Stimulated activated CD8-positive, alpha-beta memory T cell treated with anti-CD3 and anti-CD28 coated beads, Interleukin-4, amount 100 ng/mL, for 4 hours (primary cell): ENCODE results near the gene LINGO4.

Source experiments
- DNase-seq, 2 donors: peaks; one replicate each; pipeline ENCODE4 v3.0.0-alpha.2; 2020; ENCODE audit warnings: low read depth in 2 of 2, low spot score in 1 of 2

LINGO4 gene

DNA sequence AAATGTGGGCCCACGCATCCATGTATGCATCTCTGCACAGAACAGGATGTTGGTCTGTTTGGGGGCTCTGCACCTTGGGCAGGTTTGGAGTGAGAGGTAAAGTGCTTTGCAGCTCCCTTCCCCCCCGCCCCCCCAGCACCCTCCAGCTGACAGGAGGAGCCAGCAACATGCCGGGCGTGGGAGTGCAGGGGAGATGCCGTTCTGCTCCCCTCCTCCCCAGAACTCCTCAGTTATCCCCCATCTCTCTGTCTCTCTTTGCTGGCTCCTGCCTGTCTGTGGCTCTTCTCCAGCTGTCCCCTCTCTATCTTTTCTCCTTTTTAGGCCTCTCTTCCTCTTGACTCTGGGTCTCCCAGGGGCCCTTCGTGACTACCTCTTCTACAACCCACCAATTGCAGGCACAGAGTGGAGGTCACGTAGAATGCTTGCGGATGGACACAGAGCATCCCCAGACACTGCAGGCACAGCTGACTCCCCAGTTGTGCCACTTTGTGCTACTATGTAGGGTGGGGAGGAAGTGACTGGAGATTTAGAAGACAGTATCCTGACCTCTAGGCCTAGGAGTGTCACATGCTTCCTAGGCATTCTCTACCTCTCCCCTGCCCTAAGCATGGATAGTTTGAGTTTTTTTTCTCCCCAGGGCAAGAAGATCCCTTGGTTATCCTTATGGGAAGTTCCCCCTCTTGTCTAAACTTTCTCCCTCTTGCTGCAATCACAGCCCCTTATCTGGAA is 28.1 kb upstream of the LINGO4 start:
- no peak for DNase-seq

DNA sequence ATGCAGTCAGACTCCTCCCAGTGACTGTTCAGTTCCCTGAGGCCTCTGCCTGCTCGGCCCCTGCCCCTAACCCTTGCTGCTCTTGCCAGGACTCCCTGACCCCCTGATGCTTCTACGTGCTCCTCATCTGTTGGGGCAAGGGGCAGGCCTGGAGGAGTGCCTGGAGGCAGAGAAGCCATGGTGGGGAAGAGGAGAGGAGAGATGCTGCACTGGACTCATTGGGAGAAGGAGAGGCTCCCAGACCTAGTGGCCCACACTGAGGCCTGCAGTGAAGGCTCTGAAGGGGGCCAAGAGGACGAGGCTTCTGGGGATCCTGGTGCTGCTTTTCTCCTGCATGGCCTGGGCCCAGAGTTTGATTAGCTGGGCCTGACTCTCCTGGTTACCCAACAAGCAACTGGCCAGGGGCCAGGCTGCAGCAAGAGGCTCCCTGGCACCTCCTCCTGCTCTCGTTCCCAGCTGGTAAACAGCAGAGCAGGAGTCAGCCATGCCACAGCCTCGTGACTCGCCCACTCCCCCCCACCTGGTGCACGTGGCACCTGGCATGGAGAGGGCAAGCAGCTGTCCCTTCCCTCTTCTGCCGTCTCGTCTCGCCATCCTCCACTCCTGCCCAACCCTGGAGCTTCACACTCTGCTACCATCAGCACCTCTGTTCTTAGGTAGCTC is 27.2 kb upstream of the LINGO4 start:
- DNase-seq = no peak

- no peak for DNase-seq
Observed at GRCh38 chr1:151831605-151832004, 26.4 kb upstream of the LINGO4 start, which contains the start of gene RORC. Gene RORC, minus strand, starts transcription at chr1:151831802. Its CDS starts 38 bp downstream, at chr1:151831764.

GRCh38 chr1:151831256-151831591 is 26.0 kb upstream of the LINGO4 start:
- no peak for DNase-seq

DNA sequence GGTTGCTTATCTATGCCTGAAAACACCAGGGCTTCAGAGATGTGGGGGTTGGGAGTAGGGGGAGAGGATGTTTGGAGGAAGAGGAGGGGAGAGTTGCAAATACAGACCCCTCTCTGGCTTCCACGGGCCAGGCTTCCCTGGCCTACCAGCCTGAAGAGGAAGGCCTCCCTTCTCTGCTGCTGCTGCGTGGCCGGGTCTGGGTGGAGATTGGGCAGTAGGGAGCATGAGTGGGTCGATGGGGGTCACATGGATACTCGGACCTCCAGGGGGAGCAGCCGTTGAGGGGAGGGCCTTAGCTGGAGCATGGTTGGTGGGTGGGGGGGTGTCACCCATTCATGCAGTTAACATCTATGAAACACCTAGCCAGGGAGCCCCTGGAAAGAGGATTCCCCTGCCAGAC is 24.8 kb upstream of the LINGO4 start:
- DNase-seq = no peak

GRCh38 chr1:151829352-151830046 is 24.3 kb upstream of the LINGO4 start:
- no peak for DNase-seq

- DNase-seq = no peak
Observed at GRCh38 chr1:151828921-151829320, 23.7 kb upstream of the LINGO4 start.

- no peak for DNase-seq
Observed at GRCh38 chr1:151827853-151828252, 22.6 kb upstream of the LINGO4 start.

GRCh38 chr1:151825751-151826660 is 20.8 kb upstream of the LINGO4 start:
- peak in 1 of 2 donors; percentile 38 for DNase-seq

DNA sequence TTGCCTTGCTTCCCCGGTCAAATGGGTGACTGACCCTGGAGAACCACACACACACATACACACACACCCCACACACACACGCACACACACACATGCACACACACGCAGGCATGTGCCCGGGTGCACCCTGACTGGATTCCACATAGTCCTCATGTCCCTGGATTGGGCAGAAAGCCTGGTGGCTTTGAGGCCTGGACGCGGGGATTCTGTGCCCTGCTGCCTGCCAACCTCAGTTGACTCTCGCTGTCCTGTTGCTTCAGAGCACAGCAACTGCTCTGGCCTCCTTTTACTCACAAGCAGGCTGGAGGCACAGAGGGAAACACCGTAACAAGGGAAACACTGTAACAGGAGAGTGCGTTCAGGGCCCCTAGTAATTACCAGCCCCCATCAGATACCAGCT is 20.0 kb upstream of the LINGO4 start:
- no peak for DNase-seq

DNA sequence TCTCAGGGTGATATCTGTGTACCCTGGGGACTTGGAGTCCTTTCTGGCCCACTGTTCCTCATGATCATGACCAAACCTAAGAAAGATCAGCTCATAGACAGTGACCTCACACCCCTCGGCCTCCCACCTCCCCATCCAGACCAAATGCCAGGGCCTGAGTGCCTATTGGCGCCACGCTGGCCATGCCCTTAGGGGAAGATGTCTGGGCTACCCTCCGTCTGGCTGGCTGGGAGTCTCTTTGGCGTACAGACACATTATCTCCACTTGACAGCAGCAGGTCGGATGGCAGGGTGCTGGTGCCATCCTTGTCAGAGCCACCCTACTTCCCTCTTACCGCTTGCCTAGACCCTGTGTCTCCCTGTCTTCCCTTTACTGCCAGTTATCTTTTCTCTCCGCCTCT is 18.0 kb upstream of the LINGO4 start:
- no peak for DNase-seq

DNA sequence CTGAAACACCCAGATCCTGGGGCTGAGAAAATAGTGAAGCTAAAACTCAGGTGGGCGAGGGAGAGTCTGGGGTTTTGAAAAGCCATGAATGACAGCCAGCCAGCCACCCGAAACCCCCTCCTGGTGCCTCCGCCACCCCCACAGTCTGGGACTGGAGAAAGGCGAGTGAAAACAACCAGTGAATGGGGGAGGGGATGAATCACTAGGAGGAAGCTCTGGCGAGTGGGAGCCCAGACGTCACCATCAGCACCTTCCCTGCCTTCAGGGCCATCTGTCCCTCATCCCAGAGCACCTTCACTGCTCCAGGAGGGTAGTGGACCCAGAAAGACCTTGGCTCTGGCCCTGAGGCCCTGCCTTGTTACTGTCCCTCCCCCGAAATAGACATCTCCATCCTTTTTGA is 17.2 kb upstream of the LINGO4 start:
- peak in 1 of 2 donors; percentile 50 for DNase-seq

DNA sequence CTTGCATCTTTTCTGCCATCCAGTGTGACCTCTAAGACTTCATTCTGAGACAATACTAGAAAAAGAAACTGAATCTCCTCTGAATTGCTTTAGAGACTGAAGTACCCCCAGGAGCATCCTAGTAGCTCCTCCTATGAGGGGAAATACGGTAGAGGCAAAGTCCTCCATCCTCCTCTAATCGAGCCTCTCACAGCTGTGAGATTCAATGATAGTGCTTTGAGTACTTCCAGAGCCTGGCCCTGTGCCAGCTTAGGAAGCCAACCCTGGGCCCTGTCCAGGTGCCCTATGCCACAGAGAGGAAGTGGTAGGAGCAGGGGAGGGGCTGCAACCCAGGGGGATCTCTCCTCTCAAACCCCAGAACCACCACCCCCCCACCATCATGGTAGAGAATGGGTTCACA is 15.7 kb upstream of the LINGO4 start:
- DNase-seq = no peak

GRCh38 chr1:151819976-151820623 is 14.9 kb upstream of the LINGO4 start:
- no peak for DNase-seq

DNA sequence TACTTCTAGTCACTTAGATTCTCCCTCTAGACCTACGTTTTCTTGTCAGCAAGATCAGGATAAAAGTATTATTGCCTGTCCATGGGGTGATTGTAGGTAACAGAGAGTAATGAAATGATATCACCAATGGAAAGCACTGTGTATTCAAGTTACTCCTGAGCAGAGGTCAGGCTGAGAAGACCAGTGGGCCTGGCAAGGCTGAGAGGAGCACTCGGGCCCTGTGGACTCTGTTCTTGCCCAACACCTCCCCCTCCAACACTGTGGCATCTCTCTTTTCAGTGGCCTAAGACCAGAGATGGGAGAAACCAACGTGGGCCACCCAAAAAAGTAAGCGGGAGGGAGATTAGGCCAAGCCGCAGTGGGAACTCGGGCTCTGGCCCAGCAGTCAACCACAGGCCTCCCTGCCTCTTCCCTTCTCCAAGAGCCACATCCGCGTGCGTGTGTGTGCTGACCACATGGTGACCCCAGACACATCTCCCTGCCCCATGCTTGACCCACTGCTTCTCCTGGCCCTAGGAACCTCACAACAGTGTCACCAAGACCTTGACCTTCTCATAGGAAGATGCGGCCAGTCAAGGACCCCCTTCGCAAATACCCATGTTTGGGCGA is 14.1 kb upstream of the LINGO4 start:
- DNase-seq = no peak

- no peak for DNase-seq
Observed at GRCh38 chr1:151817353-151817730, 12.1 kb upstream of the LINGO4 start.

- no peak for DNase-seq
Observed at GRCh38 chr1:151816548-151817352, 11.5 kb upstream of the LINGO4 start.

GRCh38 chr1:151815716-151816327 is 10.6 kb upstream of the LINGO4 start:
- no peak for DNase-seq

DNA sequence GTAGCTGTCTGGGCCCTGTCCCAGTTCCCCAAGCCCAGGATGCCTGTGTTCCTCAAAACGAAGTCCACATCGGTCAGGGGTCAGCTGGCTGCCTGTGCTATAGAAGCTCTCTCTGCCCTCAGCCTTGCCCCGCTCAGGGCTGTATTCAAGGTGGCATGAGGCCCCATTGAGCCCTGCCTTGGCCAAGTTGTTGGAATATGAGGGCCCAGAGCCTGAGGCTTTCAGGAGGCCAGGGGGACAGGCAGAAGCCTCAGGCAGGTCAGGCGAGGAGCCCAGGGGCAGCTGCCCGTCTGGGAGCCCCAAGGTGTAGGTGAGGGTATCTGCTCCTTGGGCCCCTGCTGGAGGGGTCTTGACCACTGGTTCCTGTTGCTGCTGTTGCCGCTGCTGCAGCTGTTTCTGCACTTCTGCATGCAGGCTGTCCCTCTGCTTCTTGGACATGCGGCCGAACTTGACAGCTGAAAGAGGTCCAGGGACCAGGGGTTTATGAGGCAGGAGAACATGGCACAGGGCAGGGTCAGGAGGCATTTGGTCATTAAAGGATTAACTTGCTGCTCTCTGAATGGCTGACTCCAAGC is 9.8 kb upstream of the LINGO4 start:
- no peak for DNase-seq
